Stomach (tissue), 9 donors: ENCODE results near the gene CCDC85A. TPM values are rescaled to one million over a fixed set of nuclear protein-coding genes. Genes with fewer than 3 reads are reported as not detected.

Experiments used
- DNase-seq, 2 donors: peaks; one replicate each; pipeline versions ENCODE4 v3.0.0 to v3.0.0-alpha.2; 2013 to 2019
- H3K27ac ChIP-seq, 5 donors: fragments of 200-600 bp in 4 of 5; sonication (generic) in 4 of 5; one replicate each; pipeline ENCODE4 v1.5.1; 2013 to 2019; ENCODE audit warnings: mild to moderate bottlenecking in 1 of 5, moderate library complexity in 1 of 5
- H3K27me3 ChIP-seq, 3 donors: fragments of 200-600 bp; sonication (generic); one replicate each; pipeline ENCODE4 v1.5.1; 2017 to 2019; ENCODE audit warnings: mixed run types in 1 of 3
- H3K36me3 ChIP-seq, 4 donors: fragments of 200-600 bp; sonication (generic); 1 replicate in 3 of 4; 2 replicates in 1 of 4; pipeline ENCODE4 v1.5.1; 2016 to 2019
- H3K4me1 ChIP-seq, 4 donors: fragments of 200-600 bp; sonication (generic); one replicate each; pipeline ENCODE4 v1.5.1; 2016 to 2019
- H3K4me3 ChIP-seq, 4 donors: fragments of 200-600 bp; sonication (generic) in 3 of 4; one replicate each; pipeline ENCODE4 v1.5.1; 2016 to 2019; ENCODE audit warnings: mild to moderate bottlenecking in 1 of 4
- H3K9me3 ChIP-seq, 4 donors: fragments of 200-600 bp; sonication (generic); one replicate each; pipeline ENCODE4 v1.5.1; 2016 to 2019
- CTCF ChIP-seq, 7 experiments: fragments of 450-650 bp in 4 of 7; fragments of 200-600 bp in 3 of 7; sonication (generic) in 3 of 7; IDR thresholded peaks; one replicate each; pipeline ENCODE4 v1.5.1; 2016 to 2019; ENCODE audit warnings: antibody characterized with exemption in 7 of 7, control low read depth in 2 of 7, mild to moderate bottlenecking in 1 of 7
- EP300 ChIP-seq: sonication (generic); formaldehyde crosslinking; IDR thresholded peaks from one replicate; pipeline ENCODE4 v1.6.1; 2017; ENCODE audit warnings: antibody characterized with exemption
- POLR2A ChIP-seq, 4 donors: fragments of 450-650 bp; IDR thresholded peaks; one replicate each; pipeline ENCODE4 v1.6.1; 2016; ENCODE audit warnings: antibody characterized with exemption in 4 of 4, control low read depth in 2 of 4, mild to moderate bottlenecking in 1 of 4, moderate library complexity in 1 of 4
- POLR2AphosphoS5 ChIP-seq, 3 donors: sonication (generic); formaldehyde crosslinking; IDR thresholded peaks; one replicate each; pipeline ENCODE4 v1.6.1; 2016; ENCODE audit warnings: antibody characterized with exemption in 3 of 3
- WGBS, 5 donors: extraction: QIAGEN DNeasy Blood & Tissue Kit in 3 of 5; methylation state at CpG; one replicate each; pipeline versions ENCODE4 v1.1.5 to v1.1.7; 2013 to 2018; 5-methylcytosine and 5-hydroxymethylcytosine counted together
- intact Hi-C: fragments of 100-400 bp; cut with DNase I; formaldehyde crosslinking; loops from one replicate; pipeline ENCODE4 v1.15.1; 2023; ENCODE audit warnings: low total_unique reads
- polyA plus RNA-seq, 3 donors: library from polyadenylated mRNA; stranded (reverse); fragments of 200-250 nt; gene quantifications; one replicate each; pipeline ENCODE4 v1.2.3, GENCODE V29; 2013
- total RNA-seq, 5 donors: library from RNA; depleted of rRNA; stranded (reverse); fragments of >200 nt; gene quantifications; one replicate each; pipeline versions ENCODE4 v1.1.0 to v1.2.3, GENCODE V29; 2014 to 2016
- donor health status: healthy with polysubstance abuse.
- donor health status: Bipolar disorder and iron deficiency.
- donor health status: healthy.

The CCDC85A gene
- total and polyA plus RNA-seq, 8 donors = 0.10 to 6.4 (median 3.2) TPM; not detected in 1

- Histone ChIP-seq H3K27ac (no peak overlapping the region), H3K36me3 (no peaks in the 10 kb centered on the region), H3K27me3 (no peaks in the 10 kb centered on the region), H3K4me3 (no peak overlapping the region), H3K4me1 (no peaks in the 10 kb centered on the region), H3K9me3 (peaks cover 0 to 4% (median 0%) of the 10 kb centered on the region in 4 donors)
- intact Hi-C loops = no loop called here
- TF ChIP-seq POLR2AphosphoS5 (IDR thresholded peaks at IDR 0.05) (no peak), CTCF (IDR thresholded peaks at IDR 0.05) (no peak), EP300 (no peak), POLR2A (IDR thresholded peaks at IDR 0.05) (no peak)
- peak in 1 of 2 donors; percentile 23 for DNase-seq
- WGBS, 5 donors = 28 to 49% (median 37%) methylated on average over 2 of the region's 2 CpGs
Observed at GRCh38 chr2:56288838-56289580, 105.2 kb downstream of the CCDC85A start.

- intact Hi-C loops = no loop called here
- DNase-seq = no peak
- H3K9me3 ChIP-seq = no peaks in the 10 kb centered on the region
- no peaks in the 10 kb centered on the region for H3K36me3 ChIP-seq
- 82 to 95% (median 86%) methylated on average over 5 of the region's 5 CpGs for WGBS, 5 donors
- no peak overlapping the region for H3K27ac ChIP-seq
- H3K27me3 ChIP-seq = no peaks in the 10 kb centered on the region
- H3K4me1 ChIP-seq = no peaks in the 10 kb centered on the region
- H3K4me3 ChIP-seq = no peak overlapping the region
- no peak for TF ChIP-seq EP300
- no peak for TF ChIP-seq POLR2A (IDR thresholded peaks at IDR 0.05)
- TF ChIP-seq POLR2AphosphoS5 (IDR thresholded peaks at IDR 0.05) = no peak
- no peak for TF ChIP-seq CTCF (IDR thresholded peaks at IDR 0.05)
Observed at GRCh38 chr2:56291711-56292110, 107.9 kb downstream of the CCDC85A start.

GRCh38 chr2:56292951-56293350, 109.2 kb downstream of the CCDC85A start:
- Histone ChIP-seq H3K4me1 (no peaks in the 10 kb centered on the region), H3K27me3 (no peaks in the 10 kb centered on the region), H3K4me3 (no peak overlapping the region), H3K27ac (no peak overlapping the region), H3K36me3 (no peaks in the 10 kb centered on the region), H3K9me3 (no peaks in the 10 kb centered on the region)
- WGBS, 5 donors = 75 to 97% (median 92%) methylated on average over 2 of the region's 2 CpGs
- intact Hi-C loops = no loop called here
- TF ChIP-seq CTCF (IDR thresholded peaks at IDR 0.05) = no peak
- TF ChIP-seq POLR2AphosphoS5 (IDR thresholded peaks at IDR 0.05) = no peak
- TF ChIP-seq EP300 = no peak
- TF ChIP-seq POLR2A (IDR thresholded peaks at IDR 0.05) = no peak
- no peak for DNase-seq

- 67 to 75% (median 71%) methylated on average over 3 of the region's 3 CpGs for WGBS, 5 donors
Observed at GRCh38 chr2:56295666-56296065, 111.9 kb downstream of the CCDC85A start.

More at GRCh38 chr2:56295666-56296065, 111.9 kb downstream of the CCDC85A start:
- intact Hi-C loops = no loop called here
- Histone ChIP-seq H3K27me3 (no peaks in the 10 kb centered on the region), H3K9me3 (no peaks in the 10 kb centered on the region), H3K4me1 (no peaks in the 10 kb centered on the region), H3K36me3 (no peaks in the 10 kb centered on the region), H3K4me3 (no peak overlapping the region), H3K27ac (no peak overlapping the region)
- no peak for TF ChIP-seq POLR2AphosphoS5 (IDR thresholded peaks at IDR 0.05)
- TF ChIP-seq CTCF (IDR thresholded peaks at IDR 0.05) = no peak
- no peak for TF ChIP-seq POLR2A (IDR thresholded peaks at IDR 0.05)
- TF ChIP-seq EP300 = no peak
- no peak for DNase-seq
